ENCODE data around the gene SPNS2.

DNA sequence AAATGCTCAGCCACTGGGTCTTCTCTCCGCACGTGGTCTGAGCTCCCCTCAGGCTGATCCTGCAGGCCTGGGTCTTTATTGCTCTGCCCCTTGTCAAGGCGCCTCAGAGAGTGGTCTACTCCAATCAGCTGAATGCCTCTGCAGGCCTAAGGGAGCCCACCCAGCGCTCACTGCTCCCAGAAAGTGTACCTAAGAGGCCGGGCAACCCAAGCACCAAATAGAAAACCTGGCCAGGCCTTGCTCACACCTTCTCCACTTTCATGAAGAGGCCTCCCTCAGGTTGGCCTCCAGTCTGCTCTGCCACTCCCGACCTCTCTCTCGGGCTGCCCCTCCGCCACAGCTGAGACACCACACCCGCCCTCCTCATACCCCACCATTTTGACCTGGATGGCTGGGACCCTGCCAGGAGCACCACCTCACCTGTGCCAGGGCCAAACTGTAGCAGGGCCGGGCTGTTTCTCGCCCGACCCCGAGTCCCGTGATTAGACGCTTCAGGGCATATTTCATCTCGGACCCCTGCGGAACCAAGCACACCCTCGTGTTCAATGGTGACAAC is 55.8 kb downstream of the SPNS2 start:
- TF ChIP-seq EZH2 (IDR thresholded peaks at IDR 0.05) (no peak), POLR2AphosphoS5 (IDR thresholded peaks at IDR 0.05; ENCODE audit: borderline replicate concordance, low read depth, low read length) (no peak), FOXP2 (optimal IDR thresholded peaks at IDR 0.05; ENCODE audit: control extremely low read depth, extremely low read length, insufficient read depth) (no peak)

All from SK-N-MC (cell line).